D721Med (cell line): ENCODE data around the gene MMP13.

Experiments
- DNase-seq: peaks from one replicate; pipeline ENCODE4 v3.0.0; 2011; ENCODE audit warnings: low spot score; ENCODE audit not compliant: insufficient read length
- FAIRE-seq: peaks from 2 replicates; lab custom pipeline; 2011; peaks lifted over from hg19 to GRCh38; lab: Jason Lieb, UNC
- CTCF ChIP-seq: IDR thresholded peaks from 2 replicates; pipeline ENCODE4 v1.5.1; 2012; ENCODE audit warnings: mild to moderate bottlenecking, control low read depth; ENCODE audit not compliant: insufficient read depth; ENCODE audit errors: missing control alignments

Gene MMP13

GRCh38 chr11:102929972-102930371, 25.6 kb downstream of the MMP13 start:
- FAIRE-seq = no peak
- no peak for TF ChIP-seq CTCF
- DNase-seq = no peak

GRCh38 chr11:102929166-102929565, 26.4 kb downstream of the MMP13 start:
- DNase-seq = no peak
- TF ChIP-seq CTCF = no peak
- FAIRE-seq = no peak

- FAIRE-seq = no peak
- TF ChIP-seq CTCF = no peak
Observed at GRCh38 chr11:102928247-102928646, 27.3 kb downstream of the MMP13 start.

DNA sequence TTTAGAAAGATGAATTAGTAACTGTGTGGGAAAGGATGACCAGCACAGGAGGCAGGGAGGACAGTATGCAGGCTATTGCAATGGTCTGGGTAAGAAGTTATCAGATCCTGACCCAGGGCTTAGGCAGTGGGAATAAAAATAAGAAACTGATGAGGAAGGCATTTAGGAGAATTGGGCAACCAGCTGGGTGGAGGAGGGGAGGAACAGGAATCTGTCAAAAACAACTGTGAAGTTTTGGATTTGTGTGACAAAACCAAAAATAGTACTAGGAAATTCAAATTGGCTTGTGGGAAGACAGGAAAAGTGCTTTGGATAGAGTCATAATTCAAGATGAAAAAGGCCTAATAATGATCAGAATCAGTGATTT, 27.9 kb downstream of the MMP13 start:
- FAIRE-seq (no peak), DNase-seq (no peak)
- TF ChIP-seq CTCF = no peak

More at GRCh38 chr11:102928247-102928646, 27.3 kb downstream of the MMP13 start:
- DNase-seq = no peak

DNA sequence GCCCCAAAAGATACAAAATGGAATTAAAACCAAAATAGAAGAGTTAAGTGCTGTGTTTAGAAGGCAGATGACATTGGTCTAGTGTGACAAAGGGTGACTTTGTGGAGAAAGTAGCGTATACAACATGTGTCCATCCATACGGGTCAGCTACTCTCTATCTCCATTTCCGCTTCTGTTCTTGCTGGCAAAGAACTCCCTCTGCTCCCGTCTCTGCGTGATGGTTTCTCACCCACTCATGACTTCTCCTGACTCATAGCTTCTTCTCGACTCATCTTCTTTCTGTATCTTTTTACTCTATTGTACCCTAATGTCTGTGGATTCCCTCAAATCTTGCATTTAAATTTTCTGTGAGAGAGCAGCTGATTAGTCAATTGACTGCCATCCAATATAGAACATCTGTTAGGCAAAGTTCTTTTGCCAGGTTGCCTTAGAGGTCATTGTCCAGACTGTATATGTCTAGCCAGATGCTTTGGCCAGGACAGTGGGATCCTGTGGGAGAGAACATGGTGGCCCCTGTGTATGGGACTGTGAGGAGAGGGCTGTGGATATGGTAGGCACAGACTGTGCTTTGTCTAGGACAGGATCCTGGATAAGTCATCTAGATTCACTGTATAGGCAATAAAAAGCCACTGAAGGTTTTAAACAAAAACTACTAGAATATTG, 28.4 kb downstream of the MMP13 start:
- DNase-seq = no peak
- FAIRE-seq = no peak
- TF ChIP-seq CTCF = no peak

- FAIRE-seq (no peak), DNase-seq (no peak)
- no peak for TF ChIP-seq CTCF
Observed at GRCh38 chr11:102926517-102926916, 29.0 kb downstream of the MMP13 start.

GRCh38 chr11:102925988-102926387, 29.5 kb downstream of the MMP13 start:
- FAIRE-seq = no peak
- no peak for TF ChIP-seq CTCF
- DNase-seq = no peak
